Measurements from ENCODE around the gene GPR55.
"Not testable (repeated sequence)": the region's sequence is repeated elsewhere in the genome, so short reads cannot be mapped to it uniquely, and the experiment has no call there.

GPR55 gene

DNA sequence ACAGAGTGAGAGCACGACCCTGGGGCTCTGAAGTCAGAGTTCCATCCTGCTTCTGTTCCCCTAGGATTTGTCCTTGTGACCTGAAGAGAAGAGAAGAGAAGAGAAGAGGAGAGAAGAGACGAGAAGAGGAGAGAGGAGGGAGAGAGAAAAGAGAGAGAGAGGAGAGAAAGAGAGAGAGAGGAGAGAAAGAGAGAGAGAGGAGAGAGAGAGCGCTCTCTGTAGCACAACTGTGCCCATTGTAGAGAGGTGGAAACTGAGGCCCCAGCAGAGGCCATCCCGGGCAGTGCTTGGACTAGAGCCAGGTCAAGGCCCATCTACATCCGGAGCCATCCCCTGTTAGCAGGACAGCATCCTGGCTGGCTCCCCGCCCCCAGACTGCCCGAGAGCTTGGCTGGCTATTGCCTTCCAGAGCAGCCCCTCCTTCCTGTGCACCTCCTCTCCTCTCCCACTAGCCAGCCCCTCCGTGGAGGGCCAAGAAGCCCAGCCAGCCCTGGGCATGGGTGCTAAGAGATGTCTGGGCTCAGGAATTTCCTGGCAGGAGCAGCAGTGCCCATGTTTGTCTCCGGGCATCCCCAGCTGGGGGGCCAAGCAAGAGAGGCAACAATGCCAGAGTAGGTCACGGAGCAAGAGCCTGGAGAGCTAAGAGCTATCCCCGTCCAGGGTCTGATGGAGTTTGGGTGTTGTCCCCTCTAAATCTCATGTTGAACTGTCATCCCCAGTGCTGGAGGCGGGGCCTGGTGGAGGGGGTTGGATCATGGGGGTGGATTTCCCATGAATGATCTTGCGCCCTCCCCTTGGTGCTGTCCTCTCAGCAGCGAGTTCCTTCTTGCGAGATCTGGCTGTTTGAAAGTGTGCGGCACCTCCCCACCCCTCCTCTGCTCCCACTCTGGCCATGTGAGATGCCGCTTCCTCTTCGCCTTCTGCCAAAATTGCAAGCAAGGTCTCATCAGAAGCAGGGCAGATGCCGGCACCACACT is 18.2 kb upstream of the GPR55 start:
- DNase-seq (ENCODE audit: low spot score in 2 of 2) (peak in 1 of 2 donors; percentile 82), ATAC-seq (peak; percentile 65)
- peaks cover 34% of the 10 kb centered on the region for H3K36me3 Mint-ChIP-seq
- H3K4me3 Mint-ChIP-seq, result peak overlapping the region; percentile 66
- no peaks in the 10 kb centered on the region for H3K9me3 Mint-ChIP-seq
- H3K4me1 Mint-ChIP-seq, result peaks cover 51% of the 10 kb centered on the region
- peak overlapping the region; percentile 92 for H3K27ac Mint-ChIP-seq

DNA sequence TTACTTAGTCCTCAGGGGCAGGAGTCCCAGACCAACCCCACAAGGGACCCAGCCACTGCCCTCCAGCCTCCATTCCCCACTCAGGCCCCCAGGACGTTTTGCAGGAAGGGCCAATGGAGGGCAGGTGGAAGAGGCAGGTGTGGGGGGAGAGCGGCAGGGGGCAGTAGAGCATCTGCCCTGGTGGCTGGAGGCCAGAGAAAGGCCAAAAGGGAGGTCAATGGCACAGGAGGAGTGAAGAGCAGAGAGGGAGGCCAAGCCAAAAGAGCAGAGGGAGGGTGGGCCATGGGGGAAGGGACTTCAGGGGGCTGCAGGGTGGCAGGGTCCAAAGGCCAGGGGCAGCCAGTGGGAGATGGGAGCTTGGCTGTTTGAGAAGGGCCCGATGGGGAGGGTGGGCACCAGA is 17.3 kb upstream of the GPR55 start:
- H3K27ac Mint-ChIP-seq, result peak overlapping the region; percentile 87
- ATAC-seq, result no peak
- H3K4me1 Mint-ChIP-seq, result peaks cover 44% of the 10 kb centered on the region
- peak overlapping the region; percentile 66 for H3K4me3 Mint-ChIP-seq
- H3K9me3 Mint-ChIP-seq, result no peaks in the 10 kb centered on the region
- peaks cover 26% of the 10 kb centered on the region for H3K36me3 Mint-ChIP-seq
- DNase-seq (ENCODE audit: low spot score in 2 of 2), result no peak

DNA sequence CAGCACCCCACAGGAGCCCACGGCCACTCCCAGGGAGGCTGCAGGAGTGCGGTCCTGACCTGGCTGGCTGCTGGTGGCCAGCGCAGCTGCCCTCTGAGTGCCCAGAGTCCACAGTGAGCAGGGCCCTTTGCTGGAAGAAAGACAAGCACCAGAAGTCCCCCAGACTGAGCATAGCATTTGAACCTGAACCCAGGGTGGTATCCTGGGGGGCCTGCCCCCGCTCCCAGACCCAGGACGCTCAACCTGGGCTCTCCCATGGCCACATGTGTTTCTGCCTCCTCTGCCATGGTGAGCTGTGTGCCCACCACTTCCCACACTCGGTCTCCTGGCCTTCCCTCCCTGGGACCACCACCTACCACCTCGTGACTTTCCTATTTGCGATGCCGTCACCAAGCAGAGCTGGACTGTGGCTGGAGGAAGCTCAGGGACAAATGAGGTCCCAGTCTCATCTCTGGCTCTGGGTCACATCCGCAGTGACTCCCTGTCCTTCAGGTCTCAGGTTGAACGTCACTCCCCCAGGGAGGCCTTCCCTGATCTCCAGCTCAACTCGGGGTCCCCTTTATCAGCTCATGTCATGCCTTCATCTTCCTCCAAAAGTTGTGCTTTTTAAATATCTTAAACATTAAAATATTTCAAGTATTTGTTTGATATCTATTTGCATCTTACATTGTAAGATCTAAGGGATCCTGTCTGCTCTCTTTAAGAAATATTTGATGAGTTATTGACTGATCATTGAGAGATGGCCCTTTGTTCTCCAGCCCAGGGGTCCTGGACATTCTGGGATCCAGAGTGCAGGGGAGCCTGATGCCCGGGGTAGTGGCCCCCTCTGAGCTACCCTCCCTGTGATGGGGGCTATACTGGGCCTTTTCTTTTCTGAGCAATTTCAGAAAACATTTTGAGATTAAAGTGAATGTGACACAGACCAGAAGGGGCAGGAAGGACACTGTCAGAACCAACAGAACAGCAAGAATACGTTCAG is 16.4 kb upstream of the GPR55 start:
- no peak for ATAC-seq

DNA sequence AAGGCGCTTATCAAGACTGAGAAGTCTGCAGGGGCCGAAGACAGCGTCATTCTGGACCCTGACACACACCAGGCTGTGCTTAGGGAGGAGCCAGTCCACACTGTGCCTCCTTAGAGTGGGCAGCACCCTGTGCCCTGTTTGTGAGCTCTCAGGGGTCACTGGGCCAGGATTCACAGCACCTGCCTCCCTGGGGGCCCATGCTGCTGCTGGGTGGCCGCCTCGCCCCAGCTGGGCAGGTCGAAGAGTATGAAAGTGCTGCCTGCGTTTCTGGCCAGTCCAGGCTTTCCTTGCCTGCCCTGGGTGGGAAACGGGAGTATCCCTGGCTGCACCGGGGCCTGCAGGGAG is 15.4 kb upstream of the GPR55 start:
- DNase-seq (ENCODE audit: low spot score in 2 of 2), result no peak
- no peak for ATAC-seq
- H3K36me3 Mint-ChIP-seq, result peaks cover 21% of the 10 kb centered on the region
- H3K9me3 Mint-ChIP-seq, result peaks cover 6% of the 10 kb centered on the region
- H3K4me3 Mint-ChIP-seq, result no peak overlapping the region
- peaks cover 40% of the 10 kb centered on the region for H3K4me1 Mint-ChIP-seq
- no peak overlapping the region for H3K27ac Mint-ChIP-seq

More for the DNA sequence above, 16.4 kb upstream of the GPR55 start:
- H3K4me1 Mint-ChIP-seq, result peaks cover 35% of the 10 kb centered on the region
- H3K9me3 Mint-ChIP-seq, result no peaks in the 10 kb centered on the region
- no peak for DNase-seq (ENCODE audit: low spot score in 2 of 2)
- peaks cover 21% of the 10 kb centered on the region for H3K36me3 Mint-ChIP-seq
- H3K27ac Mint-ChIP-seq, result peak overlapping the region; percentile 87
- H3K4me3 Mint-ChIP-seq, result no peak overlapping the region

DNA sequence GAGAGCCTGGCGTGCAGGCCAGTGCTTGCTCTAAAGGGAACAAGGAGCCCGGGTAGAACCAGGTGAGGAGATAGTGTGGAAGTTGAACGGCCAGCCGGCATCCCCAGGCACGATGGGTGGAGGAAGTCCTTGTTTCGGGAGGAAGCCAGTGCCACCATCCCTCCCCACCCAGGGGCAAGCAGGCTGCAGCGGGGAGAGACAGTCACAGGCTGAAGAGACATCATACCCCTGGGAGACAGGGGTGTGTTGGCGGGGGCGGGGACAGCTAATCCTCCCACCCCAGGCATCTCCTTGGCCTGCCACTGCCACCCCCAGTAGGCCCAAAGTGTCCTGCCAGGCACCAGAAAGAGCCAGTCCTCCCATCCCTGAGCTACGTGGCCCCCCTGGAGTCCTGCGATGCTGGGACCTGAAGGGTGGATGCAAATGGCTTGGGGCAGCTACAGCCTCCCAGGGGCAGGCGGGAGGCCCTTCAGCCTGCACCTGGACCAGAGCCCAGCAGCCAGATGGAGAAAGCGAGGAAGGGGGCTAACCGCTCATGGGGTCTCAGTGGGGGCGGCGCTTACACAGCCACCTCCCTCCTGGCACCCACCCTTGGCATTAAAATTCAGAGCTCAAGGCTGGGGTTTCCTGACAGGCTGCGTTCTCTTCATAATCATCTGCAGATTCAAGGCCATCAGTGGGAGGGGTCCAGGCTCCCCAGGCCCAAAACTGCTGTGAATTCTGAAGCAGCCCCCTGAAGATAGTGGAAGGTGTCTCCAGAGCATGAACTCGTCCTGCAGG is 14.8 kb upstream of the GPR55 start:
- no peak overlapping the region for H3K27ac Mint-ChIP-seq
- ATAC-seq (no peak), DNase-seq (ENCODE audit: low spot score in 2 of 2) (no peak)
- H3K4me1 Mint-ChIP-seq, result peaks cover 36% of the 10 kb centered on the region
- no peak overlapping the region for H3K4me3 Mint-ChIP-seq
- peaks cover 15% of the 10 kb centered on the region for H3K36me3 Mint-ChIP-seq
- H3K9me3 Mint-ChIP-seq, result peaks cover 8% of the 10 kb centered on the region

DNA sequence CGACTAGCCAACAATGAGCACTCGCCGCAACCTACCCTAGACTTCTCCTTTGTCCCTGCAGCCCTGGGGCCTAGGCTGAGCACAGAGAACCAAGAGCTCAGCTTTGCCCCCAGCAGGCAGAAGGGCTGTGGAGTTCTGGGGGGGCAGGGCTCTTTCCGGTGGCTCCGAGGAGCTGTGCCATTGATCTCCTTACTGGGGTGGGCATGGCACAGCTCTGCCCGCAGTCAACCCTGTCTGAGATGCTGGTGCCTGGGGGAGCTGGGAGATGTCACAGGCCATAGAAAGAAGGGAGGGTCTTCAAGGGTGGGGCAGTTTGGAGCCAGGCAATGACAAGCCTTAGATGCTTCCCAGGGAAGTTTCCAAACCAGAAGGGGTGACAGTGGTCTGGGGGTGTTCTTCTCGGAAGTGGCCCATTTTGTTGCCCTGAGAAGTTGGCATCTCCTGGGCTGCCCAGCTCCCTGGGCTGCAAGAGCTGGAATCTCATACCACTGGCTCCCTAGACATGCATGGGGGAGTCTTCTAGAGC is 14.1 kb upstream of the GPR55 start:
- Mint-ChIP-seq H3K36me3 (peaks cover 8% of the 10 kb centered on the region), H3K9me3 (peaks cover 8% of the 10 kb centered on the region), H3K4me3 (no peak overlapping the region), H3K4me1 (peaks cover 28% of the 10 kb centered on the region), H3K27ac (no peak overlapping the region)
- DNase-seq (ENCODE audit: low spot score in 2 of 2), result no peak
- no peak for ATAC-seq

DNA sequence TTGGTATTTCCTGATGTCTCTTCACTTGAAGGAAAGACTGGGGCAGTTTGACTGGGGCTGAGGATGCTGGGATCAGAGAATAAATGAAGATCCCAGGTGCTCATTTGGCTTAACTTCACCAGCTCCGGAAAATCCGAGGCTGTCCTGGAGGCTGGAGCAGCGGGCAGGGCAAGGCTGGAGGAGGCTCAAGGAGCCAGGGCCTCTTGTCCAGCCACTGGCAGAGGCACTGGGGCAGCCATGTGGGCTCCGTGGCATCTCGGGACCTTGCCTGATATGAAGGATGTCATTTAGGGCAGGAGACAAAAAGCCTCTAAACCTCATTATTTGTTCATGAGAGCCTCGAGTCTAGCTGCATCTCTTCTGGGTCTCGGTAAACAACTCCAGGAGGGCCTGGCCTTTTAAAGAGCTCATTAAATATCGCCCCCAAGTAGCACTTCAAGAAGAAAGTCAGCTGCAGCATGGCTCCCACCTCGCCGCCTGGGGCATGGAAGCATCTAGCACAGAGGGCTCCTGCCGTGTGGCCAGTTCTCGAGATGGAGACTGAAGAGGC is 13.5 kb upstream of the GPR55 start:
- DNase-seq (ENCODE audit: low spot score in 2 of 2), result no peak

DNA sequence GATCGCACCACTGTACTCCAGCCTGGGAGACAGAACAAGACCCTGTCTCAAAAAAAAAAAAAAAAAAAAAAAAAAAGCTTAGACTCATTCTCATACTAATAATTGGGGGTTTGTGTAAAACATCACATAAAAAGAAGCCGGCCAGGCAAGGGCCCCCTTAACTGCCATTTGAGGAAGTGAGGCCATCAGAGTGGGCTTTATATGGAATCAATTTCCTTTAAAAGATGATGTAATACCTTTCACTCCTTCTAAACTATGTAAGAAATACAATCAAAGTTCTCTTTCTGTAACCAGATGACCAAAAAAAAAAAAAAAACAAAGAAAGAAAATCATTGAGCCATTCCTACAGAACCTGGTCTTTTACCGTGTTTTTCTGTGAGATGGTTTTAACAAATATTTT is 13.1 kb upstream of the GPR55 start:
- Mint-ChIP-seq H3K4me3 (no peak overlapping the region), H3K27ac (no peak overlapping the region), H3K36me3 (no peaks in the 10 kb centered on the region), H3K4me1 (peaks cover 22% of the 10 kb centered on the region), H3K9me3 (peaks cover 8% of the 10 kb centered on the region)
- DNase-seq (ENCODE audit: low spot score in 2 of 2) (no peak), ATAC-seq (no peak)

More for the DNA sequence above, 13.5 kb upstream of the GPR55 start:
- peaks cover 3% of the 10 kb centered on the region for H3K36me3 Mint-ChIP-seq
- no peak overlapping the region for H3K27ac Mint-ChIP-seq
- H3K4me3 Mint-ChIP-seq, result no peak overlapping the region
- peaks cover 23% of the 10 kb centered on the region for H3K4me1 Mint-ChIP-seq
- H3K9me3 Mint-ChIP-seq, result peaks cover 8% of the 10 kb centered on the region
- ATAC-seq, result no peak

DNA sequence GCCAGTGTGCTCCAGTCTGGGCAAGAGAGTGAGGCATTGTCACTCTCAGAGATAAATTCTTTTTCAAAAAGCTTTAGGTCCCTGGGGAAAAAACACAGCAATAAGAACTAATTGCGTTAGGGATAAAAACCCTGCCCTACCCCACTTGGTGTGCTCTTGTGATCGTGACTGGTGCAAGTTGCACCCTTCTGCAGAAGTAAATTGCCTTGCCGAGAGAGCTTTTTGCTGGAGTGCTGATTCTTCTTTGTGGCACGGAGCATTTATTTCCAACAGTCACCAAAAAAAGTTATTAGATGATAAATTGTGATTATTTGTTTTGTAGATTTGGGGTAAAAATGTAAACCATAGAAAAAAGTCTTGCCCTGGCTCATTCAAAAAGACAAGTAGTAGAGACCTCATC is 12.3 kb upstream of the GPR55 start:
- no peak overlapping the region for H3K4me3 Mint-ChIP-seq
- no peak overlapping the region for H3K27ac Mint-ChIP-seq
- peaks cover 22% of the 10 kb centered on the region for H3K4me1 Mint-ChIP-seq
- ATAC-seq (no peak), DNase-seq (ENCODE audit: low spot score in 2 of 2) (no peak)
- peaks cover 8% of the 10 kb centered on the region for H3K9me3 Mint-ChIP-seq
- no peaks in the 10 kb centered on the region for H3K36me3 Mint-ChIP-seq

DNA sequence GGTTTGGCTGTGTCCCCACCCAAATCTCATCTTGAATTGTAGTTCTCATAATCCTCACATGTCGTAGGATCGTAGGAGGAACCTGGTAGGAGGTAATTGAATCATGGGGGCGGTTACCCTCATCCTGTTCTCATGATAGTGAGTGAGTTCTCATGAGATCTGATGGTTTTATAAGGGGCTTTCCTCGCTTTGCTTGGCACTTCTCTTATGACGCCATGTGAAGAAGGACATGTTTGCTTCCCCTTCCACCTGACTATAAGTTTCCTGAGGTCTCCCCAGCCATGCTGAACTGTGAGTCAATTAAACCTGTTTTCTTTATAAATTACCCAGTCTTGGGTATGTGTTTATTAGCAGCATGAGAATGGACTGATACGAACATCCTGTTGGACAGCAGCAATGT is 11.2 kb upstream of the GPR55 start:
- not testable (repeated sequence) for ATAC-seq; H3K36me3 Mint-ChIP-seq; DNase-seq (ENCODE audit: low spot score in 2 of 2); H3K4me3 Mint-ChIP-seq; H3K27ac Mint-ChIP-seq; H3K9me3 Mint-ChIP-seq
- H3K4me1 Mint-ChIP-seq, result peaks cover 26% of the 10 kb centered on the region

DNA sequence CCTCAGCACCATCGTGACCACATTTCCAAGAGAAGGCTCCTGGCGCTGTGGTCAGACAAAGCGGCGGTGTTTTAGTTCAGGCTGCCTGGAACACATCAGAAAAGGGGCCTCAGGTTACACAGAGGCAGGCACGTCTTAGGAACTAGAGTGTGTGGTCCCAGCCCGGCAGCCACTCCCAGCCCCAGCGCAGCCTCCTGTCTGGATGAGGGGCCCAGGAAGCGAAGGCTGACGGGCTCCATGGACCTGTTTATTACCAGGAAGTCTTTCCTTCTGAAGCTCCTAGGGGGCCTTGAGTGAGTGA is 10.0 kb upstream of the GPR55 start:
- ATAC-seq (no peak), DNase-seq (ENCODE audit: low spot score in 2 of 2) (no peak)
- H3K9me3 Mint-ChIP-seq, result peaks cover 8% of the 10 kb centered on the region
- H3K27ac Mint-ChIP-seq, result no peak overlapping the region
- no peaks in the 10 kb centered on the region for H3K36me3 Mint-ChIP-seq
- H3K4me1 Mint-ChIP-seq, result peaks cover 31% of the 10 kb centered on the region
- H3K4me3 Mint-ChIP-seq, result no peak overlapping the region

DNA sequence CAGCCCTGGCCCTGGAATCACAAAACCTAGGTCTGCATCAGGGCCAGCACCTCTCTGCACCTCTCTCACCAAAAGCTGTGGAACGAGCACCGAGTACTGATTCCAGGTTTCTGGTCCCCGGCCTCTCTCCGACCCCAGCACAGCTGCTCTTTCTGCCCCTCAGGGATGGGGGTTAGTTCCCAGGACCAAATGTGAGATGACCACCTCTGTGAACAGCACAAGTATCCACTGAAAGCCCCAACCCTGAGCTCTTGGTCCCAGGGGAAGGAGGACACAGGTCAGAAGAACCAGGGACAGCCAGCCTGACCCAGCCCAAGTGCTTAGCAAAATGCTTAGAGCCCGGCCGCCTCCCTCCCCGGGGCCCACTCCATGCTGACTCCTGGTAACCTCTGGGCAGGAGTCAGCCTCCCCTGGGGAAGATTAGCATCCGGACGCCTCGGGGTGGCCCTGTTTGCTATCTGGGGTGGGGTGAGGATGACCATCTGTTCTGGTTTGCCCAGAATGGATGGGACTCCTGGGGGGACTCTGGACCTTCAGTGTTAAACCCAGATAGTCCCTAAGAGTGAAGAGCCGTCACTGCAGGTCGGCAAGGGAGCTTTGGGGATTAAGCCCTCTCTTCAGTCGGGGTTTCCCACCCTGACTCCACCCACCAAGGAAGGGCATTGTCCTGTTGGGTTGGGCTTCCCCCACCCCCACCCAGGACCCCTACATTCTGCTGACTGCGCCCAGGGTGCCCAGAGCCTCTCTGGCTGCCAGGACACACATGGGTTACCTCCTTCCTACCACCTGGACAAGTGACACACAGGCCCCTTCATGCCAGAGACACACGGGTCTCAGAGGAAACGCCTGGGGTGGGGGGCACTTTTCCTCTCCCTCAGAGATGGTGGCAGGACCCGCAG is 9.4 kb upstream of the GPR55 start:
- no peak overlapping the region for H3K27ac Mint-ChIP-seq
- no peaks in the 10 kb centered on the region for H3K36me3 Mint-ChIP-seq
- DNase-seq (ENCODE audit: low spot score in 2 of 2), result no peak
- peaks cover 31% of the 10 kb centered on the region for H3K4me1 Mint-ChIP-seq
- ATAC-seq, result no peak
- H3K4me3 Mint-ChIP-seq, result no peak overlapping the region
- H3K9me3 Mint-ChIP-seq, result peaks cover 8% of the 10 kb centered on the region

DNA sequence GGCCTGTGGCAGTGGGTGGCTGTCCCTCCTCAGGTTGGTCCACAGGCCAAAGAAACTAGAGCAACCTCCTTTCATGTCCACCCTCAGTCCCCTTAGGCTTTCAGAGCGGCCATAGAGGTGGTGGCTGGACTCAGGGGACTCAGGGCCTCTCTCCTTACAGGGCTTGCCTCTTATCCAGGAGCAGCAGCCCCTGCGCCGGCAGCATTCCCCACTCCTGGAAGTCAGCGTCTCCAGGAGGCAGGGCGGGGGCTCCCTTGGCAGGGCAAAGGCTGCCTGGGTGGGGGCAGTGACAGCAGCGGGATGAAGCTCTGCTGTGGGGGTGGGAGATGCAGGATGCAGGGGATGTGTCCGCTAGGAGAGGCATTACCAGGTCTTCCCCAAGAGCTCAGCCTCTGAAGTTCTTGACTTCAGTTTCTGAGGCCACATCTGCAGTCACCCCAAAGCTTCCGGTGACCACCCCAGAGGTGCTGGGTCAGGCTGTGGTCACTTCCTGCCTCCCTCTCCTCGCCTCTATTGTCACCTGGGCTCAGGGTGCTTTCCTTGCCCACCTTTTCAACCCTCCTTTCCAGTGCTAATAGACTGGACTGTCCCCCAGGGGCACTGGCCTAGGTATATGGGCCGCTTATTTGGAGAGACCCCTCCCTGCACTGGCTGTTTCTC is 8.6 kb upstream of the GPR55 start:
- Mint-ChIP-seq H3K4me1 (peaks cover 31% of the 10 kb centered on the region), H3K36me3 (no peaks in the 10 kb centered on the region), H3K4me3 (no peak overlapping the region), H3K9me3 (peaks cover 8% of the 10 kb centered on the region), H3K27ac (peak overlapping the region; percentile 7)
- DNase-seq (ENCODE audit: low spot score in 2 of 2) (no peak), ATAC-seq (no peak)

All from stimulated activated effector memory CD8-positive, alpha-beta T cell treated with anti-CD3 and anti-CD28 coated beads, Interleukin-12 subunit alpha, Interleukin-12 subunit beta, amount 100 ng/mL, for 72 hours (primary cell).